HG03439 (cell line): ENCODE data around the gene RBM10.

Source experiments
- ATAC-seq: cut with Tn5 transposase; IDR thresholded peaks from one replicate; pipeline ENCODE4 v1.9.1; 2021; ENCODE audit warnings: mild to moderate bottlenecking, moderate library complexity; ENCODE audit not compliant: unreplicated experiment

Gene RBM10

GRCh38 chrX:47216393-47216925, 71.4 kb downstream of the RBM10 start:
- no peak for ATAC-seq

DNA sequence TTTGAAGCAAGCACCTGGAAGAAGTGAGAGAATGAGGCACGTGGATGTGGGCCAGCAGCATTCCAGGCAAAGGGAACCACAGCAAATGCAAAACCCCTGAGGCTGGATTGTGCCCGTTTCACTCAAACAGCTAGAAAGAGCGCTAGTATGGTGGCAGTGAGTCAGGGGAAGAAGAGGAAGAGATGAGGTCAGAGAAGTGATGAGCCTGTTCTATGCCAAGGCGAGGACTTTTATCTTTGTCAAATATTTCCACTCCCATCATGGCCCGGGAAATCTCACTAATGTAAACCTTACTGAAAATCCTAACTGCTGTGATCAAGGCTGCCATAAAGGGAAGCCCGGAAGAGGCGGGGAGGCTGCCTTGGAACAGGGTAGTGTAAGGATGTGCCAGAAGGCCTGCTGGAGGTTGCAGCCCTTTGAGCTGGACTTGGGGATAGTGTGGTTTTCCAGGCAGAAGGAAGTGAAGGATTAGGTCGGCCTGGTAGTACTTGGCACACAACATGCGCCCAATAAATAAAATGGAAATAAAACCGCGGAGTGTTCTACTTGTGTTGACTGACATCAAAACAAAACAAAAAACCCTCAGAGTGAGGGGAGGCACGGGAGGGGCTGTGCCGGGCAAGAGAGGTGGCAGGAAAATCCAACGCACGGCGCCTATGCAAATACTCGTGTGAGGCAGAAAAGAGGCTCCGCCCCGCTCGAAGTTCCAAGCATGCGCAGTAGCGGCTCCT, 72.3 kb downstream of the RBM10 start:
- ATAC-seq = no peak

GRCh38 chrX:47217852-47218279, 72.8 kb downstream of the RBM10 start:
- ATAC-seq = peak; percentile 89

DNA sequence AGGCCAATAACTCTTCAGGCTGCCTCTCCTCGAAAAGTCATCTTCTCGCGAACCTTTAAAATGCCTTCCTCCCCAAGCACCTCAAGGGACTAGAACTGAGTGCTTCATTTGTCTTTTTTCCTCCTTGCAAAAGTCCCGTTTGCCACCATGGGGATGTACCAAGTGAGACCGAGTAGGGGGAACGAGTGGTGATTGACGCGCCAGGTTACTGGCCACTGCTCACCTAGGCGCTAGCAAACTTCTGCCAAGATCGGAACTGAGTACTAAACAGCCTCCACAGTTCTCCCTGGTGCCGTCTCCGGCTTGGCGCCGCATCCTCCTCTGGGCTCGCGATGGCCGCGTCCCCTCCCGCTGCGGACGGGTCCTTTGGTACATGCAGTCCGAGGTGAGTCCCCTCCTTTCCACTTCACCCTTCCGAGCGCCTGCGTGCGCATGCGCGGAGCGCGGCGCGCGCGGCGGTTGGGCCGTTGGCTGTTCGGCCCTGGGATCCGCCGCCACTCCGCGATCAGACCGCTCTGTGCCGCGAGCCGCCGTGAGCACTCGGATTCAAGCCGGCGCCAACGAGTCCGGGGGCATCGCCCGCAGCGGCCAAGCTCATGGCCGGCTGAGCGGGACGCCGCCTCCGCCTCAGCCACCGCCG, 73.4 kb downstream of the RBM10 start, which contains the start of gene CDK16:
Gene CDK16, plus strand, starts transcription at position 402 of the 640 bp plus-strand sequence. CDS start 4,877 bp downstream, outside the sequence.
- ATAC-seq = peak; percentile 42

GRCh38 chrX:47218920-47219815, 74.1 kb downstream of the RBM10 start:
- no peak for ATAC-seq

- ATAC-seq = no peak
Observed at GRCh38 chrX:47221756-47222155, 76.7 kb downstream of the RBM10 start.

DNA sequence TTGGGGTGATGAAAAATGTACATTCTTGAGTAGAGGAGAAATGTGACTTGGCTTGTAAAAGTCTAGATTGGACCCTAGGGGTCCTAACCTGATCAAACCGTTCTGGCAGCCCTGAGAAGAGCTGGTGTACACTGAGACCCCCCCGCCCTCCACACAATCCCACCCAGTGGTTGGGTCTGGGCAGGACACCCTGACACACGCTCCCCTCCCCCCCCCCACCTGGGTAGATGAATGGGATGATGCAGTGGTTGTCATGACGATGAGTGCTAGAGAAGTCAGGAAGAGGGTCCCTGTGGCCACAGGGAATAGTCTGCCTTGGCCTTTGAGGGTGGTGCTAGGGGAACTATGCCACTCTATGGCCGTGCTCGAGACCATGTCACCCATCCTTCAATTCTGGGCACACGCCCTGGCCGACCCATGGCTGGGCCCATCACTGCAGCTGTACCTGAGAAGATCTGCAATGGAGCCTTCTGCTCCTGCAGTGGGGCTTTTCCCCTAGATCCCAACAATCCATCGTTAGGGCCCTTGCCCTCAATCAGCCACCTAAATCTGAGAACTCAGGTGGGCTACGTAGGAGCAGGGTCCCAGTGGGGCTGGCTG, 77.8 kb downstream of the RBM10 start:
- no peak for ATAC-seq

DNA sequence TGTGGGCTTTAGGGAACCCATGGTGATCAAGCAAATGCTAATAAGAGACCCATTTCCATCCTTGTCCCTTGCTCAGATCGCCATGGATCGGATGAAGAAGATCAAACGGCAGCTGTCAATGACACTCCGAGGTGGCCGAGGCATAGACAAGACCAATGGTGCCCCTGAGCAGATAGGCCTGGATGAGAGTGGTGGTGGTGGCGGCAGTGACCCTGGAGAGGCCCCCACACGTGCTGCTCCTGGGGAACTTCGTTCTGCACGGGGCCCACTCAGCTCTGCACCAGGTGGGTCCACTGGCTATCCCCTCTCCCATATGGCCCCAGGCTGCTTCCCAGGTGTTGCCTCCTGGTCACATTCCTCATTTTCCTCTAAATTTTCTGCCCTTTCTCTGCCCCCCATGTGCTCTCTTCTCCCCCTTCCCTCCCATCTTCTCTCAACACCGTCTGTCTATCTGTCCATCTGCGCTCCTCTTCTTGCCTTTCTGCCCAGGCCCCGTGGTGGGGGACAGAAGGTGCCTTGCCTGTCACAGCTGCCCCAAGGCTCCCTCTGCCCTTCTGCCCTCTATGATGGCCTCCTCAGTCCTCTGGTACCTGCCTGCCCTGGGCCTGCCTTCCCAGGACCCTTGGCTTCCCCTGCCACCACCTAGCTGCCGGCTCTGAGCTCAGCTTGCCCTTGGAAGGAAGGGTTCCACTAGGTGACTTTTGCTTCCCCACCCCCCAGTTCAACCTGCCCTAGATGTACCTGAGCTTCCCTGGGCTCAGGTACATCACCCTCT, 78.6 kb downstream of the RBM10 start:
- no peak for ATAC-seq

DNA sequence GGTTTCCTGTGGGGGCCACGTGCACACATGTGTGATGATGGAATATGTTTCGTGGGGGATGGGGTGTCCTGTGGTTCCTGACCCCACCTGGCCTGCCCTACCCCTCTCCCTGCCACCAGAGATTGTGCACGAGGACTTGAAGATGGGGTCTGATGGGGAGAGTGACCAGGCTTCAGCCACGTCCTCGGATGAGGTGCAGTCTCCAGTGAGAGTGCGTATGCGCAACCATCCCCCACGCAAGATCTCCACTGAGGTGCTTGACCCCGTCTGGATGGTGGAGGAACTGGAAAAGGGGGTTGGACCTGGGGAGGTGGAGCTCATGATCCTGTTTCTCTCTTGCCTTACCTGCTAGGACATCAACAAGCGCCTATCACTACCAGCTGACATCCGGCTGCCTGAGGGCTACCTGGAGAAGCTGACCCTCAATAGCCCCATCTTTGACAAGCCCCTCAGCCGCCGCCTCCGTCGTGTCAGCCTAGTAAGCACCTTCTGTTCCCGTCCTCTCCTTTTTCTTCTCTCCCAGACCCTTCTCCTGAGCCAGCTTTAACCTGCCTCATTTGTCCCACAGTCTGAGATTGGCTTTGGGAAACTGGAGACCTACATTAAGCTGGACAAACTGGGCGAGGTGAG, 79.4 kb downstream of the RBM10 start:
- ATAC-seq = no peak

- no peak for ATAC-seq
Observed at GRCh38 chrX:47224896-47225290, 79.9 kb downstream of the RBM10 start.

GRCh38 chrX:47226071-47226470, 81.0 kb downstream of the RBM10 start:
- no peak for ATAC-seq

DNA sequence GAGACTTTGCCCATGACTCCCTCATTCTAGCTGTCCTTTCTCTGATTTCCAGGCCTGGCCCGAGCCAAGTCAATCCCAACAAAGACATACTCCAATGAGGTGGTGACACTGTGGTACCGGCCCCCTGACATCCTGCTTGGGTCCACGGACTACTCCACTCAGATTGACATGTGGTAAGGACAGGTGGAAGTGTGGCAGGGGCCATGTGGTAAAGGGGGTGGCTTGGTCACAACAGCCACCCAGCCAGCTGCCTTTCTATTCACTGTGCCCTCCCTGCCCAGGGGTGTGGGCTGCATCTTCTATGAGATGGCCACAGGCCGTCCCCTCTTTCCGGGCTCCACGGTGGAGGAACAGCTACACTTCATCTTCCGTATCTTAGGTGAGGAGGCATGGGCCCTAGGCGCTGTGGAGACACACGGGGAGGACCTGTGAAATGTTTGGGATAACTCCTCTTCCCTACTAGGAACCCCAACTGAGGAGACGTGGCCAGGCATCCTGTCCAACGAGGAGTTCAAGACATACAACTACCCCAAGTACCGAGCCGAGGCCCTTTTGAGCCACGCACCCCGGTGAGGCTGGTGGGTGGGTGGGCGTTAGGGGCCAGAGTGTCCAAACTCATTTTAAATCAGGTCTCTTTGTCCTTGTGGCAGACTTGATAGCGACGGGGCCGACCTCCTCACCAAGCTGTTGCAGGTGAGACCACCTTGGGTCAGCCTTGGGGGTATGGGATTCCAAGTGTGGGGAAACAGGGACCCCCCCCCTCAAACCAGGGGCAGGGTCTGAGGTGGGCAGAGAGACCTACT, 81.7 kb downstream of the RBM10 start:
- ATAC-seq = no peak

DNA sequence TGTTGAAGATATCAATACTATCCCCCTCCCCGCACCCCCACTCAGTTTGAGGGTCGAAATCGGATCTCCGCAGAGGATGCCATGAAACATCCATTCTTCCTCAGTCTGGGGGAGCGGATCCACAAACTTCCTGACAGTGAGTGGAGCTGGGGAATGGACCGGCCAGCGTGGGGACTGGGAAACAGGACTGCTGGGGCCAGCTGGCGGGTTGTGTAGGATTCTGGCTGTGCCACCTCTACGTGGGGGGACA, 82.2 kb downstream of the RBM10 start:
- ATAC-seq = no peak

- ATAC-seq = no peak
Observed at GRCh38 chrX:47228550-47229270, 83.7 kb downstream of the RBM10 start.

GRCh38 chrX:47229427-47229826, 84.4 kb downstream of the RBM10 start:
- ATAC-seq = no peak

- ATAC-seq = no peak
Observed at GRCh38 chrX:47230136-47230868, 85.3 kb downstream of the RBM10 start.

DNA sequence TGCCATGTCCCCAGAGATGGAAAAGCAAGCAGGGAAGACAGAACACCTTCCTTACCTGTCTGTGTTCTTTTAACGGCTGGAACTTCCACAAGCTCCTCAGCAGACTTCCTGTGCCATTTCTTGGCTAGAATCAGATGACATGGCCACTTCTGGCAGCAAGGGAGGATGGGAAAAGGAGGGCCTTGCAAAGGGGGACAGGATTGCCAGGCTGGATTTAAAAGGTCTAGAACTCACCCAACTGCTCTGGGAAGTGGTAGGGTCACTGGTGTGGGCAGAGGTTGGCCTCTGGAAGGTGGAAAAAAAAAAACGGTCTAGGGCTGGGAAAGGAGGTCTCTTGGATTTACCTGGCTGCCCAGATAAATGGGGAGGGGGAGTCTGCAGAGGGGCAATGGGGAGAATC, 86.1 kb downstream of the RBM10 start:
- ATAC-seq = no peak
